Neural progenitor cell (in vitro differentiated cells): ENCODE data around the gene DUSP12. TPM values are rescaled to one million over a fixed set of nuclear protein-coding genes. Genes with fewer than 3 reads are reported as not detected.

ENCODE experiments used
- DNase-seq: peaks from one replicate; pipeline ENCODE4 v3.0.0-alpha.2; 2016; ENCODE audit warnings: low spot score
- H2AFZ ChIP-seq: fragments of 200-600 bp; sonication (generic); replicated peaks from 2 replicates; pipeline ENCODE4 v1.6.1; 2016; ENCODE audit warnings: antibody characterized with exemption
- H3F3A ChIP-seq: fragments of 200-600 bp; sonication (generic); 2 replicates; pipeline ENCODE4 v1.6.1; 2016; ENCODE audit warnings: antibody characterized with exemption, low read depth
- H3K27ac ChIP-seq: fragments of 200-600 bp; sonication (generic); 2 replicates; pipeline ENCODE4 v1.5.1; 2016; ENCODE audit warnings: mild to moderate bottlenecking
- H3K27me3 ChIP-seq: fragments of 200-600 bp; sonication (generic); 2 replicates; pipeline ENCODE4 v1.6.1; 2016; ENCODE audit warnings: mild to moderate bottlenecking, moderate library complexity
- H3K36me3 ChIP-seq: fragments of 200-600 bp; sonication (generic); 2 replicates; pipeline ENCODE4 v1.5.1; 2016
- H3K4me1 ChIP-seq: fragments of 200-600 bp; sonication (generic); 2 replicates; pipeline ENCODE4 v1.6.1; 2016; ENCODE audit warnings: mixed run types
- H3K4me2 ChIP-seq: fragments of 200-600 bp; sonication (generic); 2 replicates; pipeline ENCODE4 v1.6.1; 2016
- H3K4me3 ChIP-seq: fragments of 200-600 bp; sonication (generic); 2 replicates; pipeline ENCODE4 v1.5.1; 2016
- H3K79me2 ChIP-seq: fragments of 200-600 bp; sonication (generic); 2 replicates; pipeline ENCODE4 v1.6.1; 2016; ENCODE audit warnings: low read depth
- H3K9ac ChIP-seq: fragments of 200-600 bp; sonication (generic); 2 replicates; pipeline ENCODE4 v1.6.1; 2016
- H3K9me3 ChIP-seq: fragments of 200-600 bp; sonication (generic); 2 replicates; pipeline ENCODE4 v1.5.1; 2016; ENCODE audit warnings: low read depth
- H4K20me1 ChIP-seq: fragments of 200-600 bp; sonication (generic); 2 replicates; pipeline ENCODE4 v1.6.1; 2016; ENCODE audit warnings: low read depth
- H3K27ac Mint-ChIP-seq: 3 replicates; pipeline ENCODE4 v1.8.0; 2021; ENCODE audit warnings: mixed read lengths
- H3K27me3 Mint-ChIP-seq: 2 replicates; pipeline ENCODE4 v1.8.0; 2022; ENCODE audit warnings: low read depth, mild to moderate bottlenecking, inconsistent platforms, moderate library complexity, mixed read lengths; ENCODE audit not compliant: insufficient read depth
- H3K36me3 Mint-ChIP-seq: 3 replicates; pipeline ENCODE4 v1.8.0; 2021; ENCODE audit warnings: mixed read lengths
- H3K4me1 Mint-ChIP-seq: 3 replicates; pipeline ENCODE4 v1.8.0; 2021; ENCODE audit warnings: mixed read lengths
- H3K4me3 Mint-ChIP-seq: 3 replicates; pipeline ENCODE4 v1.8.0; 2021; ENCODE audit warnings: mild to moderate bottlenecking, moderate library complexity, mixed read lengths
- H3K9me3 Mint-ChIP-seq: 3 replicates; pipeline ENCODE4 v1.8.0; 2020; ENCODE audit warnings: mixed read lengths
- EZH2 ChIP-seq: fragments of 200-600 bp; sonication (generic); IDR thresholded peaks from 2 replicates; pipeline ENCODE4 v1.6.1; 2017; ENCODE audit warnings: antibody characterized with exemption, mild to moderate bottlenecking, moderate library complexity
- EZH2phosphoT487 ChIP-seq: fragments of 200-600 bp; sonication (generic); IDR thresholded peaks from 2 replicates; pipeline ENCODE4 v1.6.1; 2017; ENCODE audit warnings: antibody characterized with exemption
- total RNA-seq: library from RNA; depleted of rRNA; stranded (reverse); fragments of >200 nt; gene quantifications from 2 replicates; pipeline ENCODE4 v1.2.3, GENCODE V29; 2015; ENCODE audit warnings: low replicate concordance
- TF ChIP-seq, protein P1 (sequence below): fragments of 200-600 bp; sonication (generic); IDR thresholded peaks from 2 replicates; pipeline ENCODE4 v1.5.1; 2017; ENCODE audit warnings: antibody characterized with exemption, mild to moderate bottlenecking

Gene DUSP12
- total RNA-seq, 1 donor from 2014 or later, result 81.1 TPM

DNA sequence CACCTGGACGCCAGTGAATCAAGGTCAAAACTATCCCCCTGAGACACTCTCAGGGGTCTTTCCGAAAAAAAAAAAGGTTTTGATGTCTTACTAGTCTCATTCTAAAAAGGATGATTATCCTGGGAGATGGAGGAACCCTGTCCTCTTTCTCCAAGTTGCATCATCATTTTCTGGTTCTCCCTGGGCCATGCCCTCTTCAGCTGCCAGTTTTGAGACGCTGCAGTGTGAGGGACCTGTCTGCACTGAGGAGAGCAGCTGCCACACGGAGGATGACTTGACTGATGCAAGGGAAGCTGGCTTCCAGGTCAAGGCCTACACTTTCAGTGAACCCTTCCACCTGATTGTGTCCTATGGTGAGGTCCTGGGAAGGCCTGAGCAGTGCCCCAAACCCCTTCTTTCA, 39.0 kb upstream of the DUSP12 start:
- DNase-seq, result no peak
- no peaks in the 10 kb centered on the region for H3K9me3 ChIP-seq
- no peaks in the 10 kb centered on the region for H3F3A ChIP-seq
- no peak overlapping the region for H2AFZ ChIP-seq
- H3K27ac Mint-ChIP-seq, result no peak overlapping the region
- H3K4me1 Mint-ChIP-seq, result no peaks in the 10 kb centered on the region
- no peaks in the 10 kb centered on the region for H3K27me3 Mint-ChIP-seq
- H3K4me3 ChIP-seq, result no peak overlapping the region
- no peak overlapping the region for H3K27ac ChIP-seq
- H3K4me2 ChIP-seq, result no peak overlapping the region
- H3K27me3 ChIP-seq, result peaks cover 1% of the 10 kb centered on the region
- no peak overlapping the region for H3K4me3 Mint-ChIP-seq
- H3K79me2 ChIP-seq, result no peaks in the 10 kb centered on the region
- TF ChIP-seq, protein P1, sequence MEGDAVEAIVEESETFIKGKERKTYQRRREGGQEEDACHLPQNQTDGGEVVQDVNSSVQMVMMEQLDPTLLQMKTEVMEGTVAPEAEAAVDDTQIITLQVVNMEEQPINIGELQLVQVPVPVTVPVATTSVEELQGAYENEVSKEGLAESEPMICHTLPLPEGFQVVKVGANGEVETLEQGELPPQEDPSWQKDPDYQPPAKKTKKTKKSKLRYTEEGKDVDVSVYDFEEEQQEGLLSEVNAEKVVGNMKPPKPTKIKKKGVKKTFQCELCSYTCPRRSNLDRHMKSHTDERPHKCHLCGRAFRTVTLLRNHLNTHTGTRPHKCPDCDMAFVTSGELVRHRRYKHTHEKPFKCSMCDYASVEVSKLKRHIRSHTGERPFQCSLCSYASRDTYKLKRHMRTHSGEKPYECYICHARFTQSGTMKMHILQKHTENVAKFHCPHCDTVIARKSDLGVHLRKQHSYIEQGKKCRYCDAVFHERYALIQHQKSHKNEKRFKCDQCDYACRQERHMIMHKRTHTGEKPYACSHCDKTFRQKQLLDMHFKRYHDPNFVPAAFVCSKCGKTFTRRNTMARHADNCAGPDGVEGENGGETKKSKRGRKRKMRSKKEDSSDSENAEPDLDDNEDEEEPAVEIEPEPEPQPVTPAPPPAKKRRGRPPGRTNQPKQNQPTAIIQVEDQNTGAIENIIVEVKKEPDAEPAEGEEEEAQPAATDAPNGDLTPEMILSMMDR, result no peak
- TF ChIP-seq EZH2phosphoT487 (no peak), EZH2 (no peak)
- H3K4me1 ChIP-seq, result no peaks in the 10 kb centered on the region
- no peaks in the 10 kb centered on the region for H3K9me3 Mint-ChIP-seq
- no peaks in the 10 kb centered on the region for H4K20me1 ChIP-seq
- no peaks in the 10 kb centered on the region for H3K36me3 Mint-ChIP-seq
- no peaks in the 10 kb centered on the region for H3K36me3 ChIP-seq
- no peak overlapping the region for H3K9ac ChIP-seq

DNA sequence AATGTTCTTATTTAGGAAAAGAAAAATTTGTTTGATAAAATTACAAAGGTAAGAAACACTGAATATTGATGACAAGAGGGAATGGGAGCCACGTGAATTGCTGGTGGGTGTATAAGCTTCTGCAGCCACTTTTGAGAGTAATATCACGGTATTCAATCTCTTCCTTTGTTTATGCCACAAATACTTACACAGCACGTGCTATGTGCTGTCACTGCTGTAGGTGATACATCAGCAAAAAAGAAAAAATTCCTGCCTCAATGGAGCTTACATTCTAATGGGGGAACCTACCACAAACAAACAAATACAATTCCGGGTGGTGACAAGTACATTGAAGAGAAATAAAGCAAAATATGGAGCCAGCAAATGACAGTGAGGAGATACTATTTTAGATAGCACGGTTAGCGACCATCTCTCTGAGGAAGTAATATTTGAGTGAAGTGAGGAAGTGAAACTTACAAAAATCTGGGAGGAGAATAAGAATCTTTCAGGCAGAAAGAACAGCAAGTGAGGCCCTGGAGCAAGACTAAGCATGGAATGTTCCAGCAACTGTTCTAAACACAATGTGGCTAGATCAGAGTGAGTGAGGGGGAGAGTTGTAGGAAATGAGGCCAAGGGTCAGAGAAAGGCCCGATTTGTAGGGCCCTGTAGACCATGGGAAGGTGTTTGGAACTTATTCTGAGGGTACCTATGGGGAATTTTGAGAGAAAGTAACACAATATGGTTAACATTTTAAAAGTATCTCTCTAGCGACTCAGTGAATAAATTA, 30.8 kb upstream of the DUSP12 start:
- H3K4me1 Mint-ChIP-seq, result no peaks in the 10 kb centered on the region
- H2AFZ ChIP-seq, result no peak overlapping the region
- H3F3A ChIP-seq, result no peaks in the 10 kb centered on the region
- H3K27me3 Mint-ChIP-seq, result peaks cover 17% of the 10 kb centered on the region
- no peaks in the 10 kb centered on the region for H3K9me3 ChIP-seq
- TF ChIP-seq EZH2phosphoT487 (no peak), EZH2 (no peak)
- TF ChIP-seq, protein P1, result no peak
- H3K36me3 ChIP-seq, result no peaks in the 10 kb centered on the region
- no peak overlapping the region for H3K4me3 Mint-ChIP-seq
- H3K4me3 ChIP-seq, result no peak overlapping the region
- H4K20me1 ChIP-seq, result no peaks in the 10 kb centered on the region
- H3K27ac Mint-ChIP-seq, result no peak overlapping the region
- peaks cover 35% of the 10 kb centered on the region for H3K27me3 ChIP-seq
- no peaks in the 10 kb centered on the region for H3K36me3 Mint-ChIP-seq
- H3K4me1 ChIP-seq, result no peaks in the 10 kb centered on the region
- no peaks in the 10 kb centered on the region for H3K9me3 Mint-ChIP-seq
- no peak for DNase-seq
- H3K27ac ChIP-seq, result no peak overlapping the region
- no peaks in the 10 kb centered on the region for H3K79me2 ChIP-seq
- no peak overlapping the region for H3K9ac ChIP-seq
- no peak overlapping the region for H3K4me2 ChIP-seq

DNA sequence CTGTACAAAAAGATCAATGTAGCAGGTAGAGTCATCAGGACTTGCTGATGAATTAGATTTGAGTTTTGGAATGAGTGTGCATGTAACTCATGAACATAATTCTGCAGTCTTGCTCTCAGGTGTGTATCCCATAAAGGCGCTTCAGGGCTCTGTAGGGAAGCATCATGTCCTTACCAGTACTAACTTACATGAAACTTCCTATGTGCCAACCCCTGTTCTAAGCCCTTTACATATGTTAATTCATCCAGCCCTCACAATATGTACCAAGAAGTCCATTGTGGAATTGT, 30.3 kb upstream of the DUSP12 start:
- Histone ChIP-seq H3K27ac (no peak overlapping the region), H3K36me3 (no peaks in the 10 kb centered on the region), H4K20me1 (no peaks in the 10 kb centered on the region), H3K9ac (no peak overlapping the region), H3K9me3 (no peaks in the 10 kb centered on the region), H3F3A (no peaks in the 10 kb centered on the region), H3K4me1 (no peaks in the 10 kb centered on the region), H3K4me3 (no peak overlapping the region), H3K4me2 (no peak overlapping the region), H3K79me2 (no peaks in the 10 kb centered on the region), H3K27me3 (peaks cover 41% of the 10 kb centered on the region), H2AFZ (no peak overlapping the region)
- Mint-ChIP-seq H3K4me3 (no peak overlapping the region), H3K27ac (no peak overlapping the region), H3K4me1 (no peaks in the 10 kb centered on the region), H3K36me3 (no peaks in the 10 kb centered on the region), H3K27me3 (peaks cover 17% of the 10 kb centered on the region), H3K9me3 (no peaks in the 10 kb centered on the region)
- no peak for DNase-seq
- TF ChIP-seq EZH2 (no peak), EZH2phosphoT487 (no peak)
- TF ChIP-seq, protein P1, result no peak
